ENCODE results near the gene SS18.

GRCh38 chr18:26034850-26035497, 55.4 kb downstream of the SS18 start:
- TF ChIP-seq POLR2A (IDR thresholded peaks at IDR 0.05; ENCODE audit: low read depth, low read length) (no peak), POLR2AphosphoS5 (IDR thresholded peaks at IDR 0.05; ENCODE audit: low read depth, low read length) (no peak), SPI1 (IDR thresholded peaks at IDR 0.05; ENCODE audit: low read depth, low read length) (no peak), PAX5 (IDR thresholded peaks at IDR 0.05; ENCODE audit: insufficient read depth, low read length, severe bottlenecking) (no peak), POU2F2 (IDR thresholded peaks at IDR 0.05; ENCODE audit: low read depth, low read length) (no peak), TAF1 (IDR thresholded peaks at IDR 0.05; ENCODE audit: low read depth, low read length) (no peak)

All from GM12891 (cell line).